OCI-LY3 (cell line): ENCODE measurements around the gene PLAAT2.

Experiments used
- H2AFZ ChIP-seq: fragments of 200-600, 300-600 bp; shearing (Covaris generic); 2 replicates; pipeline ENCODE4 v1.6.0; 2014; ENCODE audit warnings: antibody characterized with exemption, low read depth, low read length
- H3K27ac ChIP-seq: fragments of 200-600, 300-600 bp; sonication (generic); 2 replicates; pipeline ENCODE4 v1.5.1; 2014; ENCODE audit warnings: mild to moderate bottlenecking, low read length, moderate library complexity, mixed read lengths
- H3K27me3 ChIP-seq: fragments of 200-600, 300-600 bp; sonication (generic); 2 replicates; pipeline ENCODE4 v1.6.1; 2014; ENCODE audit warnings: low read depth, low read length, mixed read lengths
- H3K36me3 ChIP-seq: fragments of 200-600, 300-600 bp; sonication (generic); replicated peaks from 2 replicates; pipeline ENCODE3; 2014; ENCODE audit warnings: low read depth, low read length, mixed read lengths
- H3K4me1 ChIP-seq: fragments of 300-600, 200-600 bp; sonication (generic); 2 replicates; pipeline ENCODE4 v1.6.1; 2014; ENCODE audit warnings: low read length, mixed read lengths
- H3K4me2 ChIP-seq: fragments of 200-600, 300-600 bp; sonication (generic); 2 replicates; pipeline ENCODE4 v1.6.1; 2014; ENCODE audit warnings: low read length, mixed read lengths
- H3K4me3 ChIP-seq: fragments of 300-600, 200-600 bp; sonication (generic); 2 replicates; pipeline ENCODE4 v1.5.1; 2014; ENCODE audit warnings: antibody characterized with exemption, mild to moderate bottlenecking, low read length, moderate library complexity
- H3K79me2 ChIP-seq: fragments of 300-600, 200-600 bp; shearing (Covaris generic); 2 replicates; pipeline ENCODE4 v1.6.1; 2014; ENCODE audit warnings: mild to moderate bottlenecking, low read length, mixed read lengths
- H3K9ac ChIP-seq: fragments of 300-600, 200-600 bp; shearing (Covaris generic); 2 replicates; pipeline ENCODE4 v1.6.0; 2014; ENCODE audit warnings: mild to moderate bottlenecking, low read length, moderate library complexity
- H3K9me3 ChIP-seq: fragments of 200-600, 300-600 bp; shearing (Covaris generic); 2 replicates; pipeline ENCODE4 v1.6.1; 2014; ENCODE audit warnings: low read length, mixed read lengths; ENCODE audit not compliant: insufficient read depth
- H4K20me1 ChIP-seq: fragments of 200-600, 300-600 bp; sonication (generic); 2 replicates; pipeline ENCODE4 v1.6.1; 2016; ENCODE audit warnings: low read length, mixed read lengths; ENCODE audit not compliant: insufficient read depth
- CTCF ChIP-seq: fragments of 200-600, 300-600 bp; sonication (generic); IDR thresholded peaks from 2 replicates; pipeline ENCODE4 v1.5.1; 2014; ENCODE audit warnings: antibody characterized with exemption, low read length, low read depth
- EZH2phosphoT487 ChIP-seq: fragments of 200-600 bp; shearing (Covaris generic); IDR thresholded peaks from 2 replicates; pipeline ENCODE4 v1.6.1; 2018; ENCODE audit warnings: antibody characterized with exemption, mixed run types, low read depth

PLAAT2 gene

GRCh38 chr11:63554877-63555223 lies 8.3 kb downstream of the PLAAT2 start:
- Histone ChIP-seq H3K79me2 (no peaks in the 10 kb centered on the region), H3K9ac (no peak overlapping the region), H3K27ac (no peak overlapping the region), H3K9me3 (no peaks in the 10 kb centered on the region), H3K36me3 (no peaks in the 10 kb centered on the region), H4K20me1 (no peaks in the 10 kb centered on the region), H3K4me3 (no peak overlapping the region), H3K4me2 (no peak overlapping the region), H3K27me3 (peaks cover 29% of the 10 kb centered on the region), H2AFZ (no peak overlapping the region), H3K4me1 (peaks cover 14% of the 10 kb centered on the region)
- no peak for TF ChIP-seq CTCF
- TF ChIP-seq EZH2phosphoT487: no peak

- H3K4me2 ChIP-seq: peak overlapping the region; percentile 57
- H3K36me3 ChIP-seq: no peaks in the 10 kb centered on the region
- H2AFZ ChIP-seq: peak overlapping the region; percentile 53
- H3K9ac ChIP-seq: peak overlapping the region; percentile 26; the same call in 1 of the 2 replicates
- H3K4me3 ChIP-seq: peak overlapping the region; percentile 60
- no peaks in the 10 kb centered on the region for H4K20me1 ChIP-seq
- H3K79me2 ChIP-seq: no peaks in the 10 kb centered on the region
- no peaks in the 10 kb centered on the region for H3K9me3 ChIP-seq
- H3K27ac ChIP-seq: no peak overlapping the region
- TF ChIP-seq EZH2phosphoT487 (no peak), CTCF (no peak)
- H3K4me1 ChIP-seq: peaks cover 14% of the 10 kb centered on the region
- H3K27me3 ChIP-seq: peaks cover 26% of the 10 kb centered on the region
These were observed 9.4 kb downstream of the PLAAT2 start for GRCh38 chr11:63553759-63554158.

- TF ChIP-seq CTCF: no peak
- TF ChIP-seq EZH2phosphoT487: no peak
- H3K4me2 ChIP-seq: no peak overlapping the region
- no peaks in the 10 kb centered on the region for H3K36me3 ChIP-seq
- no peak overlapping the region for H3K4me3 ChIP-seq
- peaks cover 14% of the 10 kb centered on the region for H3K4me1 ChIP-seq
- no peaks in the 10 kb centered on the region for H3K79me2 ChIP-seq
- H3K9me3 ChIP-seq: no peaks in the 10 kb centered on the region
- H2AFZ ChIP-seq: no peak overlapping the region
- H3K27me3 ChIP-seq: peaks cover 26% of the 10 kb centered on the region
- no peaks in the 10 kb centered on the region for H4K20me1 ChIP-seq
- no peak overlapping the region for H3K27ac ChIP-seq
- no peak overlapping the region for H3K9ac ChIP-seq
These were observed 10.3 kb downstream of the PLAAT2 start for GRCh38 chr11:63552921-63553320.

- H3K9me3 ChIP-seq: no peaks in the 10 kb centered on the region
- no peaks in the 10 kb centered on the region for H4K20me1 ChIP-seq
- H3K27ac ChIP-seq: no peak overlapping the region
- peaks cover 14% of the 10 kb centered on the region for H3K4me1 ChIP-seq
- no peak overlapping the region for H2AFZ ChIP-seq
- H3K79me2 ChIP-seq: no peaks in the 10 kb centered on the region
- TF ChIP-seq CTCF: no peak
- no peak for TF ChIP-seq EZH2phosphoT487
- no peak overlapping the region for H3K4me2 ChIP-seq
- peaks cover 22% of the 10 kb centered on the region for H3K27me3 ChIP-seq
- no peak overlapping the region for H3K9ac ChIP-seq
- no peak overlapping the region for H3K4me3 ChIP-seq
- H3K36me3 ChIP-seq: no peaks in the 10 kb centered on the region
These were observed 11.3 kb downstream of the PLAAT2 start for GRCh38 chr11:63551889-63552266.
